ENCODE results near the gene SLC25A3.

Gene SLC25A3

GRCh38 chr12:98572010-98572409, 21.5 kb upstream of the SLC25A3 start (continued):
- no peak for TF ChIP-seq ZNF521 (tag by site-specific recombination; IDR thresholded peaks at IDR 0.05)
- no peak for TF ChIP-seq BCL6B (tag by site-specific recombination; IDR thresholded peaks at IDR 0.05)
- no peak for TF ChIP-seq ZNF701 (tag by site-specific recombination; IDR thresholded peaks at IDR 0.05)

GRCh38 chr12:98574110-98574509, 19.4 kb upstream of the SLC25A3 start:
- TF ChIP-seq PRDM10 (tag by site-specific recombination; IDR thresholded peaks at IDR 0.05) (no peak), ZNF664 (tag by site-specific recombination; IDR thresholded peaks at IDR 0.05) (no peak), ZNF16 (tag by site-specific recombination; IDR thresholded peaks at IDR 0.05; ENCODE audit: low read depth) (no peak), ZNF555 (tag by site-specific recombination; conservative IDR thresholded peaks at IDR 0.05) (no peak), ZNF354C (tag by site-specific recombination; IDR thresholded peaks at IDR 0.05; ENCODE audit: borderline replicate concordance, low read depth) (no peak), ZNF280C (tag by site-specific recombination; IDR thresholded peaks at IDR 0.05) (no peak), GLIS1 (tag by site-specific recombination; IDR thresholded peaks at IDR 0.05) (no peak), GLI4 (tag by site-specific recombination; IDR thresholded peaks at IDR 0.05) (no peak), ZNF610 (tag by site-specific recombination; IDR thresholded peaks at IDR 0.05; ENCODE audit: borderline replicate concordance) (no peak), ZIC2 (tag by site-specific recombination; IDR thresholded peaks at IDR 0.05) (no peak), ZNF184 (tag by site-specific recombination; IDR thresholded peaks at IDR 0.05) (no peak), ZNF394 (tag by site-specific recombination; IDR thresholded peaks at IDR 0.05; ENCODE audit: borderline replicate concordance) (no peak), ZNF549 (tag by site-specific recombination; IDR thresholded peaks at IDR 0.05) (no peak), KLF9 (tag by site-specific recombination; IDR thresholded peaks at IDR 0.05; ENCODE audit: low read depth) (no peak)
- POLR2A ChIA-PET: no interaction called here
- H3K4me3 ChIP-seq (ENCODE audit: low read depth, low read length): no peak overlapping the region
- CTCF ChIA-PET: interaction anchor here (0.6 kb wide), 1 partner anchor 24 kb away, joined by 3 read pairs; no protein-coding TSS in a partner anchor
- H3K9me3 ChIP-seq (ENCODE audit: control insufficient read depth, insufficient read depth, low read depth, low read length): no peaks in the 10 kb centered on the region
- no peak overlapping the region for H3K27ac ChIP-seq (ENCODE audit: extremely low read depth, low read depth, low read length)
- H3K36me3 ChIP-seq (ENCODE audit: control insufficient read depth in 2 of 2, insufficient read depth in 1 of 2, low read length in 2 of 2): no peaks in the 10 kb centered on the region
- 0 out of 2 replicates have a peak, but pooled peaks cover 4% of the 10 kb centered on the region for H3K4me1 ChIP-seq (ENCODE audit: control insufficient read depth, insufficient read depth, low read length)

Measured in HEK293 (cell line).